DND-41 (cell line): ENCODE data around the gene NEGR1.

Experiments used
- EZH2 ChIP-seq: IDR thresholded peaks from 3 replicates; pipeline ENCODE4 v1.6.1; 2012; ENCODE audit warnings: borderline replicate concordance, low read depth, mild to moderate bottlenecking, moderate library complexity, low read length, inconsistent platforms; ENCODE audit not compliant: severe bottlenecking
- TF ChIP-seq, protein P1 (sequence below): IDR thresholded peaks from 2 replicates; pipeline ENCODE4 v1.5.1; 2012; ENCODE audit warnings: borderline replicate concordance, low read length, moderate library complexity, mild to moderate bottlenecking; ENCODE audit not compliant: poor library complexity, severe bottlenecking; ENCODE audit errors: extremely low read depth

DNA sequence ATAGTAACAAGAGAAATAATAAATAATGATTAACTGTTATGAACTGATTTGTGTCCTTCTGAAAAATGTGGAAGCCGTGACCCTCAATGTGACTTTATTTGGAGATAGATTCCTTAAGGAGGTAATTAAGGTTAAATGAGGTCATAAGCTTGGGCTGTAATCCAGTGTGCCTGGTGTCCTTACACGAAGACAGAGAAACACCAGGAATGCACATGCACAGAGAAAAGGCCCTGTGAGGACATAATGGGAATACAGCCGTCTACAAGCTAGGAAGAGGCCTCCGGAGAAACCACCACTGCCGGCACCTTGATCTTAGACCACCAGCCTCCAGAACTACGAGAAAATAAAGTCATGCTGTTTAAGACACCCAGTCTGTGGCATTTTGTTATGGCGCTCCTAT, 215.9 kb downstream of the NEGR1 start:
- TF ChIP-seq, protein P1, sequence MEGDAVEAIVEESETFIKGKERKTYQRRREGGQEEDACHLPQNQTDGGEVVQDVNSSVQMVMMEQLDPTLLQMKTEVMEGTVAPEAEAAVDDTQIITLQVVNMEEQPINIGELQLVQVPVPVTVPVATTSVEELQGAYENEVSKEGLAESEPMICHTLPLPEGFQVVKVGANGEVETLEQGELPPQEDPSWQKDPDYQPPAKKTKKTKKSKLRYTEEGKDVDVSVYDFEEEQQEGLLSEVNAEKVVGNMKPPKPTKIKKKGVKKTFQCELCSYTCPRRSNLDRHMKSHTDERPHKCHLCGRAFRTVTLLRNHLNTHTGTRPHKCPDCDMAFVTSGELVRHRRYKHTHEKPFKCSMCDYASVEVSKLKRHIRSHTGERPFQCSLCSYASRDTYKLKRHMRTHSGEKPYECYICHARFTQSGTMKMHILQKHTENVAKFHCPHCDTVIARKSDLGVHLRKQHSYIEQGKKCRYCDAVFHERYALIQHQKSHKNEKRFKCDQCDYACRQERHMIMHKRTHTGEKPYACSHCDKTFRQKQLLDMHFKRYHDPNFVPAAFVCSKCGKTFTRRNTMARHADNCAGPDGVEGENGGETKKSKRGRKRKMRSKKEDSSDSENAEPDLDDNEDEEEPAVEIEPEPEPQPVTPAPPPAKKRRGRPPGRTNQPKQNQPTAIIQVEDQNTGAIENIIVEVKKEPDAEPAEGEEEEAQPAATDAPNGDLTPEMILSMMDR, result no peak
- TF ChIP-seq EZH2, result no peak
